CMK (cell line): Measurements from ENCODE around the gene CDH13.

Source experiments
- DNase-seq: peaks from one replicate; pipeline ENCODE4 v3.0.0-alpha.2; 2010; ENCODE audit warnings: low read depth

CDH13 gene

DNA sequence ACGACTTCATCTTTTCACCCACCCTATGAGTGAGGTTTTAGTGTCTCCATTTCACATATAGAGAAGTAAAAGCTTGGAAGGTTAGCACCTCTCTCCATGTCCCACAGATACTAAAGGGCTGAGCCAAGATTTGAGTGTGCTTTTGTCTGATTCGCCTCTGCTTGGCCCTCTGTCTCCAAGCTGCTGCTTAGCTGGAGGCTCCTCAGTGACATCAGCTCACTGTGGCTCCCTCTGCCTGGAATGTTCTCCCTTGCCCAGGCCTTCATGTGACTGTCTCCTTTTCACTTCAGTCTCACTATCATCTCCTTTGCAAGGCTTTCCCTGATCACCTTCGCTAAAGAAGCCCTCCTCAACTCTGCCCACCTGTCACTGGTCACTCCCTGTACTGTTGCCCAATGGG lies 1096.5 kb downstream of the CDH13 start:
- DNase-seq: no peak

DNA sequence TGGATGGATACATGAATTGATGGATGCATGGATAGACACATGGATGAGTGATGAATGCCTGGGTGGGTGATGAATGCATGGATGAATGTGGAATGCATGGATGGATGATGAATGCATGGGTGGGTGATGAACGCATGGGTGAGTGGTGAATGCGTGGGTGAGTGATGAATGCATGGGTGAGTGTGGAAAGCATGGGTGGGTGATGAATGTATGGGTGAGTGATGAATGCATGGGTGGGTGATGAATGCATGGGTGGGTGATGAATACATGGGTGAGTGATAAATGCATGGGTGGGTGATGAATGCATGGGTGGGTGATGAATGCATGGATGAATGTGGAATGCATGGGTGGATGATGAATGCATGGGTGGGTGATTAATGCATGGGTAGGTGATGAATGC lies 1097.1 kb downstream of the CDH13 start:
- DNase-seq: no peak

DNA sequence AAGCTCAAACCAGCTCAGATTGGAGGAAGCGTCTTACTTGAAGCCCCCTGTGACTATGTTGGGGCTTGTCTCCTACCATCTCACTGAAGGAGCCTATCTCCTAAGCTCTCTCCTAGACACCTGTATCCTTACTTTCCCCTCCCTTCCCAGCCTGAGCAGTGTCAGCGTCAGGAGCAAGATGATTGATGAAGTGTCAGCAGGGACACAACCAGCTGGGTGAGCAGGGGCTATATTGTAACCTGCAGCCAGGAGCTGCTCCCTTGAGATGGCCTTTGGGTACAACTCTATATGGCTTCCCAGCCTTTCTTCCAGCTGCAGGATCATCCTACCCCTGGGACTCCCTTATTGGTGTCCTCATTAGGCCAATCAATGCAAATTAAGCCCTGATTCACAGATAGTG lies 1097.8 kb downstream of the CDH13 start:
- DNase-seq: no peak

DNA sequence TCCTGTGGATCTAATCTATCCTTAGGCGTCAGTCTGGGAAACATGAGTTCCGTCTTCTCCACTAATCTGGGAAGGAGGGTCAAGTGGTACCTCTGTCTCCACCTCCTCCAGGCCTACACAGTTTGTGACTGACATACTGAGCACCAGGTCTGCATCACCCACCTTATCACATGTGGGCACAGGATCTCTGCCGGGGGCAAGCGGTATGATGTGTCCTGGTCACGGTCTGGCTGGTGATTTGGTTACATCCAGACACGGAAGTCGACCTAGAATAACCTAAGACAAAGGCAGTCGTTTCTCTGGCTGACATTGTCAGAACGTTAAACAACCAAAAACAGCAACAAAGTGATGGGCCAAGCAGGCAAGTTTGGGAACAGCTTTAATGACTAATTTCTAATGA lies 1098.5 kb downstream of the CDH13 start:
- no peak for DNase-seq

DNA sequence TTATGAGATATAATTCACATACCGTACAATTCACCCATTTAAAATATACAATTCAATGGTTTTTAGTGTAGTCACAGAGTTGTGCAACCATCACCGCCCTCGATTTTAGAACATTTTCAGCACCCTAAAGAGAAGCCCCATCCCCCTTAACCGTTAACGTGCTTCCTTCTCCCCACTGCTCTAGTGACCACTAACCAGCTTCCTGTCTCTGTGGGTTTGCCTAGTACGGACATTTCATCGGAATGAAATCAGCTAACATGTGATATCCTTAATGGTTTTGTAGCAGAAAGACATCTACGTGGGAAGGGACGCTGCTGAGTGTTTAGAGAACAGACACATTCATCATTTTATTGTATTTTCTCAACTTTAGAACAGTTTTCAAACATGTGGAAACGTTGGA lies 1100.2 kb downstream of the CDH13 start:
- peak; percentile 36 for DNase-seq

- no peak for DNase-seq
These were observed 1101.1 kb downstream of the CDH13 start for GRCh38 chr16:83727751-83728352.

GRCh38 chr16:83728492-83728891 lies 1101.7 kb downstream of the CDH13 start:
- DNase-seq: no peak

- no peak for DNase-seq
These were observed 1104.0 kb downstream of the CDH13 start for GRCh38 chr16:83730812-83731211.

GRCh38 chr16:83732536-83732935 lies 1105.8 kb downstream of the CDH13 start:
- no peak for DNase-seq

GRCh38 chr16:83733301-83733700 lies 1106.5 kb downstream of the CDH13 start:
- DNase-seq: no peak

GRCh38 chr16:83734136-83734535 lies 1107.4 kb downstream of the CDH13 start:
- DNase-seq: no peak

GRCh38 chr16:83737729-83738354 lies 1111.1 kb downstream of the CDH13 start:
- no peak for DNase-seq

DNA sequence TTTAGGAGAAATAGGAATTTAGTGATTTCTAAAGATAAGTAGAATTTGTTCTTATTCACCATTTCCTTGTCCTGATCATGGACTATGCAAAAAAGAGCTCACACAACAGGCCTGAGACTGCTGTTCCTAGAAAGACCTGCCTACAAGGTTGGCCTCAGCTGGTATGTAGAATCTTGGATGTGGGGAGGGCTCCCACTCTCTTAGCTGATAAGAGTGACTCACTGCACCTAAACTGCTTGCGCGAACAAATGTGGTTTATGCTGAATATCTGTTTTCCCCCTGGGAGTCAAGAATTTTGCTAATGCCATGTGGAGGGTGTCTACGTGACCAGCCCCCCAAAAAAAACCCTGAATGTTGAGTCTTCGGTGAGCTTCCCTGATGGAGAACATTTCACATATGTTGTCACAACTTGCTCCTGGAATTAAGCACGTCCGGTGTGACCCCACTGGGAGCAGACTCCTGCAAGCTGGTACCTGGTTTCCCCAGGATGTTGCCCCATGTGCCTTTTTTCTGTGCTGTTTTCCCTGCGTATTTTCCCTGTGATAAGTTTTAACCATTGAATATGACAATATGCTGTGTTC lies 1112.2 kb downstream of the CDH13 start:
- no peak for DNase-seq

GRCh38 chr16:83742124-83742899 lies 1115.5 kb downstream of the CDH13 start:
- DNase-seq: no peak

DNA sequence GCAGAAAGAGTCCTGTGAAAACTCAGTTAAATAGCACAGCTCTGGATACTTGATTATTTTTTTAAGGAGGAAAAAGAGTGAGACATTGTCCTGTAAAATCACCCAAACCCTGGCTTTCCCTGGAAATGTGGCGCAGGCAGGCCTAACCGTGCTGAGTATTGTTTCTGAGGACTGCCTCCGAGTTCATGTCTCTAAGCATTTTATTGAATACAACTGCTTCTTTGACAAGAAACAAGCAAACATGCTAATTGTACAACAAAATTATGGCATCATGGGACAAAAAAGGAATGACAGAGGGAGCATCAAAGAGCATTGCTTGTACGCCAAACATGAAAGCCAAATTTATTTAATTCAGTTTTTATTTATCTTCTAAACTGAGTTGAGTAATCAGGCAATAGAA lies 1116.5 kb downstream of the CDH13 start:
- DNase-seq: no peak

- no peak for DNase-seq
These were observed 1117.0 kb downstream of the CDH13 start for GRCh38 chr16:83743720-83744119.

- DNase-seq: no peak
These were observed 1117.7 kb downstream of the CDH13 start for GRCh38 chr16:83744441-83744981.

GRCh38 chr16:83746611-83747010 lies 1119.8 kb downstream of the CDH13 start:
- no peak for DNase-seq

DNA sequence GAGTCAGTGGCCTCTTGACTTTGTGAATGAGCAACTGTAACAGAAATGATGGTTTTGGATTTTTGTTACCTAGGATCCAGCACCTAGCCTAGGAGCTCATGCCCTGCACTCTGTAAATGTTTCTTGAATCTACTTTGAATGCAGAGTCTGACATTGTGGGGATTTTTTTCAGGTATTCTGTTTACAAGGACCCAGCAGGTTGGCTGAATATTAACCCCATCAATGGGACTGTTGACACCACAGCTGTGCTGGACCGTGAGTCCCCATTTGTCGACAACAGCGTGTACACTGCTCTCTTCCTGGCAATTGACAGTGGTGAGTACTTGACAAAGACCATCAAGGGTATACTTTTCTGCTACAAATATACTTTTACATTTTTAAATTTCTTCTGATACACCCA lies 1121.2 kb downstream of the CDH13 start:
- DNase-seq: no peak

DNA sequence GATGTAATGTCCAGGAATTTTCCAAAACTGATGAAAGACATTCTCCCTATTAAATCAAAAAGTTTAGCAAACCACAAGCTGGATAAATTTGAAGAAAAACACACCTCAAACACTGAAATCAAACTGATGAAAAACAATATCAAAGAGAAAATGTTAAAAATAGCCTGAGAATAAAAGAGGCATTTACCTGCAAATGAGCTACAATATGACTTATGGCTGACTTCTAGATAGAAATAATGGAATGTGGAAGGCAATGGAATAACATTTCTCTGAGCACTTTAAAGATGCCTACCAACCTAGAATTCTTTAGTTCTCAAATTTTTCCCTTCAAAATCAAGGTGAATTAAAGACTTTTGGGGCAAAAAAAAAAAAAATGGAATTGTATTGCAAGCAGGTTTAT lies 1128.6 kb downstream of the CDH13 start:
- DNase-seq: no peak

DNA sequence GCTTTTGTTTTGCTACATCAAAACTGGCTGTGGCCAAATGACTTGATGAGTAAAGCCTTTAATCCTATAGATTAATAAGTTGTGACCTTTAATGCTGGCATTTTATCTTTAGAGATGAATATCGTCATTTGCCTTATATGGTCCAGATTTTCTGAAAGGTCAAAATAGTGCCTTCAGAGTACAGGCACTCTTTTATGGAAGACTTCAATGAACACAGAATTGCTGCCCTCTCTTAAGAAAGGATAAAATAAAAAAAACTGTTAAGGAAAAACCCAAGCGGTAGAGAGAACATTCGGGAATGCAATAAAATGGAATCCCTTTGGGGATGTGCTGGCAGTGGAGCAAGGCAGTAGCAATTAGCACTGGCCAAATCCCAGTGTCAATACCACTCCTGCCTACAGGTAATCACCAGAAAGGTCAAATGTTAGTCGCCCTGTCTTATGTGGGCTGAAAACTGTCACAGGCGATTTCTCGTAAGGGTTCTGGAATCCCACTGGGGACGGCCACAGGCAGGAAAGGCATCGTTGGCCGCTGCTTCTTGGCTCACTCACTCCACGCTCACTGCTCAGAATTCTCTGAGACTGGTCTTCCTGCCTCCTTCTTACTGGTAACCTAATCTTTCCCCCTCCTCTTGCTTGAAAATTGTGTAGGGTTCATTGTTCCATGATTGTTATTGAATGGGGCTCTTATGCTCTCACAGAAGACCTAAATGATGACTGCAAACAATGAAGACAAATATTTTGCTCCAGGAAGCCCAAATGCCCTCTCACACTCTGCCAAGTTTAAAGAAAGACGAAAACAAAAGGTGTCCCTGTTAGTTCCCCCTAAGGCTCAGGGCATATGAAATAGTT lies 1135.6 kb downstream of the CDH13 start:
- DNase-seq: no peak

- no peak for DNase-seq
These were observed 1136.2 kb downstream of the CDH13 start for GRCh38 chr16:83762992-83763358.
